Inflammatory macrophage (primary cell): ENCODE measurements around the gene KLHL6.

ENCODE experiments used
- DNase-seq, 2 donors: peaks; one replicate each; pipeline ENCODE4 v3.0.0-alpha.2; 2020 to 2022

KLHL6 gene

DNA sequence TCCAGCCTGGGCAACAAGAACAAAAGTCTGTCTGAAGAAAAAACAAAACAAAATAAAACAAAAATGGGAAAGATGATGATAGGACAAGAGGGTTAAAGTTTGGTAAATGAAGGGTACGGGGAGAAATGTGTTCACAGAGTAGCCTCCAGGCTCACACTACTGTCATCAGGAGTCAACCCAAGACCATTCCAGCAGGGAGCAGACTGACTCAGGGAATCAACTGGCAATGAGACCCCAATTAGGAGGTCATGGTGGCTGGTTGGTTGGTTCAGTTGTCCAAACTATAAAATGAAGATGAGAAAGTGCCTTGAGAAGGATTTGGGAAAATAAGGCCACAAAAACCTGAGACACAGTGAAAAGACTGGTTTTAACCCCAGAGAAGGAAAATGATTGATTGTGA is 51.8 kb downstream of the KLHL6 start:
- no peak for DNase-seq

DNA sequence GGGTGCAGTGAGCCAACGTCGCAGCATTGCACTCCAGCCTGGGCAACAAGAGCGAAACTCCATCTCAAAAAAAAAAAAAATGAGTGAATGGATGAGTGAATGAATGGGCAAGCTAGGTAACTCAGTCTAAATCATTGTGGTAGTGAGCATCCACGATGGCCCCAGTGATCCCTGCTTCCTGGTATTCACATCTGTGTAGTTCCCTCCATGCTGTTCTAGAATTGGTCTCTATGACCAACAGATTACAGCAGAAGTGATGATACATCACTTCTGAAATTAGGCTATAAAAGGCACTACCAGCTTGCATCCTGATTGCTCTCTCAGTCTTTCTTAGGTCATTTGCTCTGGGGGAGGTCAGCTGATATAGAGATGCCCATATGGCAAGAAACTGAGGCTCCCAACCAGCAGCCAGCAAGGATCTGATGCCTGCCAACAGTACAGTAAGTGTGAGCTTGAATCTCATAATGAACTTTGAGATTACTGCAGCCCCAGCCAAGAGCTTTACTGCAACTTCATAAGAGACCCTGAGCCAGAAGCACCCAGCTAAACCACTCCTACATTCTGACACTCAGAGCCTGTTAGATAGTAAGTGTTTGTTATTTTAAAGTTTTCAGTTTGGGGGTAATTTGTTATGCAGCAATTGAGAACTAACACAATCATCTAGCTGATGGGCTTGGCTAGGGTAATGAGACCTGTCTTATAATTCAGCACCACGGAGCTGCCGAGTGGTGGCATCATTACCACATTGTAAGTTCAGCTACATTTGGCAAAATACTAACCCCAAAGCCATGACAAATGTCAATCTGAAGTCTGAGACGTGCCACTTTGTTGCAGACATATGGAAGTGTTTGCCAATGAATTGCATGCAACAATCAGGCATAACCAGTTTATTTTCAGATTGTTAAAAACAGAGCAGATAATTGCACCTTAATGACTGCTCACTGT is 53.0 kb downstream of the KLHL6 start:
- no peak for DNase-seq

GRCh38 chr3:183500981-183501704 is 54.4 kb downstream of the KLHL6 start:
- DNase-seq = no peak

DNA sequence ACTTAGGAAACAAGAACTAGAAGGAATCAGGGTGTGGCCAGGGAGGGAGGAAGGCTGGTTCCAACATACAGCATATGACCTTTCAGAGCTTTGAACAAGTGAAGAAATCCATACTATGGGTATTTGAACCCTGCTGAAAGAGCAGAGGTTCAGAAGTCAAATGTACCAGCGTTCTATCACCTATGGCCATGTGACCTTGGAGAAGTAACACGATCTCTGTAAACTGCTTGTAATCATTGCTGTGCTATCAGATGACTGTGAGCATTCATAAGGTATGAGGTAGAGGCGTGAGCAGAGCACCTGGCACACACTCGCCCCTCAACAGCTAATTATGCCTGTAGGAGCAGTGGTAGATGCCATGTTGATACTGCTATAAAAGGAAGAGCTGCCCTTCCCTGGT is 55.2 kb downstream of the KLHL6 start:
- DNase-seq = no peak

DNA sequence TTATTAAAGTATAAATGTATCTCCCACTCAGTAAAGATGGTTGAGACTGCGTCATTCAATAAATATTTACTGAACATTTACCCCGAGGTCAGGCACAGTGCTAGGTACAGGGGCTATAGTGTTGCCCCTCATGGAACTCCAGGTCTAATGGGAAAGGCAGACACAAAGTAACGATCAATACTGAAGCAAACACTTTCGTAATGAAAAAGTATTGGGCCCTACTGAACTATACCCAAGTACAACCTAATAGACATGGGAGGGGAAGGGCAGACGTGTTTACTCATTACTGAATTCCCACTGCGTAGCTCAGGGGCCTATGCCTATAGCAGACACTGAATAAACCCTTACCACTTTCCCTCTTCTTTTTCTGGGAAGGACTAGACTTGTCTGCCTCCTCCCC is 56.9 kb downstream of the KLHL6 start:
- no peak for DNase-seq

DNA sequence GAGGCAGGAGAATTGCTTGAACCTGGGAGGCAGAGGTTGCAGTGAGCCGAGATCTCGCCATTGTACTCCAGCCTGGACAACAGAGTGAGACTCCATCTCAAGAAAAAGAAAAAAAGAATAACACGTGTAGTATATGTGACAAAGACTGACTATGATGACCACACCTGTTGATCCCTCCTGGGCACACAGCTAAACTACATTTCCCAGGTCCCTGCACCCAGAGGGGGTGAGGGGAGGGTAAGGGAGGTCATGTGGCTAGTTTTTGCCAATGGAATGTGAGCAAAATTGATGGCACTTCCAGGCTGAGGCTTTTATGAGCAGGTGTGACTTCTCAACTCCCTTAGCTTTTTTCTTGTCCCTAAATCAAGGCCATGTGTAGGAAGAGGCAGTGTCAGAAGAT is 58.2 kb downstream of the KLHL6 start:
- DNase-seq = no peak

DNA sequence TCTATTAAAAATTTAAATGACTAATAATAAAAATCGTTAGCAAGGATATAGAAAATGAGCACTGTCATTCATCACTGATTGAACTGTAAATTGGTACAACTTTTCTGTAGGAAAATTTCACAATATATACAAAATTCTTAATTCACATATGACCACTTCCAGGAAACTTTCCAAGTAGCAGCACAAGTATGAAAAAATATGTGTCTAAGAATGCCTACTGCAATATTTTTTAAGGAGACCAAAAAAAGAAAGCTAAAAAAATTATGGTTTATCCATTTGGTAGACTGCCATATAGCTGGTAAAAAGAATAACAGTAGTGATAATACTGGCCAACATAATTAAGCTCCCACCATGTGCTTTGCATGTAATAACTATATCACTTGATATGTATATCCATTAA is 59.2 kb downstream of the KLHL6 start:
- no peak for DNase-seq

- DNase-seq = no peak
Observed at GRCh38 chr3:183494341-183494740, 61.2 kb downstream of the KLHL6 start.

- DNase-seq = no peak
Observed at GRCh38 chr3:183493296-183494045, 62.0 kb downstream of the KLHL6 start.

- no peak for DNase-seq
Observed at GRCh38 chr3:183492849-183493179, 62.7 kb downstream of the KLHL6 start.

- no peak for DNase-seq
Observed at GRCh38 chr3:183491923-183492848, 63.3 kb downstream of the KLHL6 start.

- no peak for DNase-seq
Observed at GRCh38 chr3:183491109-183491922, 64.2 kb downstream of the KLHL6 start.

DNA sequence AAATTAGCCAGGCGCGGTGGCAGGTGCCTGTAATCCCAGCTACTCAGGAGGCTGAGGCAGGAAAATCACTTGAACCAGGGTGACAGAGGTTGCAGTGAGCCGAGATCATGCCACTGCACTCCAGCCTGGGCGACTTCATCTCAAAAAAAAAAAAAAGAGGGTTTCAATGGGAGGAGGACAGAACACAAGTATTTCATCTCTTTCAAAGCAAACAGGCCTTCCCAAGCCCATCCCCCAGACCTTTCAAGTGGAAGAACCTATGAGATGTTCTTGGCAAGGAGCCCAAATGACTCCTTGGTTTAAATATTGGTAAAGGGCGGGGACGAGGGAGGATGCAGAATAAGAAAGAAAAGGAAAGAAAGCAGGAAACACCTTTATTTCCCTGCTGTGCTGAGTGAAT is 64.9 kb downstream of the KLHL6 start:
- no peak for DNase-seq

DNA sequence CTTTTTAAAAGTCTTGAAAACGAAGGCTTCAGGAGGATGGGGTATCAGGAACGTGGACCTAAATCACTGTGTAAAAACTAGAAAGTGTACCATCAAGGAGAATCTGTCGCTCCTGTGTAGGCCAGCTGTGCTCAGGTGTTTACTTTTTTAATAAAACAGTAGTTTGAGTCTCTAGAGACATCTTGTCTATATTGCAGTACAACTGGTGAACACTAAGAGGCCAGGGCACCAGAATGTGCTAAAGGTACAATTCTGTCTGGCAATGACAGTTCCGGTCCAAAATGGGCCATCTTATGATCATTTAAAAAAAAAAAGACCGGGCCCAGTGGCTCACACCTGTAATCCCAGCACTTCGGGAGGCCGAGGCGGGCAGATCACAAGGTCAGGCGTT is 65.3 kb downstream of the KLHL6 start:
- no peak for DNase-seq

GRCh38 chr3:183489455-183490210 is 65.9 kb downstream of the KLHL6 start:
- DNase-seq = peak in 1 of 2 donors; percentile 28

DNA sequence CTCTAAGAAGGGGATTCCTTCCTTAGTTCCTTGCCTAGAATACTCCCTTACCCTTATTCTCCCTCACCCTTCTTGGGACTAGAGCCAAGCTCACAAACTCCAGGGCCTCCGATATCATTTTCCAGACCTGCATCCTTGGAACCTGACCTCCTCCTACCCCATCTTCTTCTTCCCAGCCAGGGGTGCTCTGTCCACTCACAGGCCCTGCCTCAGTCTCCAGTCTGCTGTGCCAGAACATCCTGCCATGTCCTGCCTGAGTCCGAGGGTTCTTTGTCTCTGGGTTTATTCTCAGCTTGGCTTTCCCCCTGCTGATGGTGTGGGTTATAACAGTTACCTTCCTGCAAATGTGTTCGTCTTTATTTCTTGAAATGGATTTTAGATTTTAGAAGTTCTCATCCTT is 67.2 kb downstream of the KLHL6 start:
- no peak for DNase-seq

DNA sequence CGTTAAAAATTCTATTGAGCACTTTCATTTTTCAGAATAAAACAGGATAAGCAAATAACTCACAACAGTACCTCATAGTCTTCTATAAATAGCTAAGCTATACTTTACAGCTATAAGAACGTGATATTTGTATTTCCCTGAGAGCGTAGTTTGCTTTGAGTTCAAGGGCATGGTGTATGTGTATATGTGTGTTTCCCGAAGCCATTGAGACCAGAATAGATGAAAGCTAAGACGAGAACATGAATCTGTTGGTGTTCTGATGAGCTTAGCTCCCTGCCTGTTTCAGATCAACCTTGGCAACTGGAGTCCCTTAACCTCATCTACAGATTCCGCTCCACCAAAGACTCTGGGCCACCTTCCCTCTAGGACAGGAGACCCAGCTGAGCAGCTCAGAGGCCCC is 67.6 kb downstream of the KLHL6 start:
- no peak for DNase-seq

- no peak for DNase-seq
Observed at GRCh38 chr3:183487016-183487415, 68.5 kb downstream of the KLHL6 start.

DNA sequence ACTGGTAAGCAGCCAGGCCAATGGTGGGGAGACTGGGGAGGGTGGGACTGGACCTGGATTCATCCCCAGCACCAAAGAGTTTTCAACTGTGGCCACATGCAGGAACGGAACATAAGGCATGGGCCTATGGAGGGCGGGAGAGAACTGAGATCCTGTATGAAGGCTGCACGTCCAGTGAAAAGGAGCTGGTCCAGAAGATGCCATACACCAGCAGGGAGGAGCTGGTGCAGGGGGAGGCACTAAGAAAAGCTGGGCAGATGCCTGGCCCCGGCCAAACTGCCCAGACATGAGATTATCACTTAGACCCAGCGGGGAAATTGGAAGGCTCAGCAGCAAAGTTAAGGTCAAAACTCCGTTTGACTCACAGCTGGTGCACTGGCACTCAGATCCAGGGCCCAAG is 69.0 kb downstream of the KLHL6 start:
- DNase-seq = no peak

- DNase-seq = no peak
Observed at GRCh38 chr3:183485585-183485984, 69.9 kb downstream of the KLHL6 start.

GRCh38 chr3:183485093-183485492 is 70.4 kb downstream of the KLHL6 start:
- no peak for DNase-seq
